ENCODE measurements around the gene FMNL2.
"Not testable (repeated sequence)": the region's sequence is repeated elsewhere in the genome, so short reads cannot be mapped to it uniquely, and the experiment has no call there.

GRCh38 chr2:152522446-152522845 is 187.5 kb downstream of the FMNL2 start:
- TF ChIP-seq CTCF, POLR2A (IDR thresholded peaks at IDR 0.05): not testable (repeated sequence)

All from thyroid gland (tissue), 4 donors.